ENCODE results near the gene TNFSF4.

Gene TNFSF4

GRCh38 chr1:173224280-173224892 lies 17.3 kb upstream of the TNFSF4 start:
- TF ChIP-seq CTCF (IDR thresholded peaks at IDR 0.05; ENCODE audit: control insufficient read depth, insufficient read depth, low read depth, low read length, missing control alignments): no peak
- no peak overlapping the region for H3K4me3 ChIP-seq (ENCODE audit: control insufficient read depth, low read depth, low read length)

GRCh38 chr1:173223031-173223380 lies 15.9 kb upstream of the TNFSF4 start:
- H3K4me3 ChIP-seq (ENCODE audit: control insufficient read depth, low read depth, low read length): no peak overlapping the region
- DNase-seq (ENCODE audit: low read depth): no peak
- TF ChIP-seq CTCF (IDR thresholded peaks at IDR 0.05; ENCODE audit: control insufficient read depth, insufficient read depth, low read depth, low read length, missing control alignments): no peak

More at GRCh38 chr1:173224280-173224892, 17.3 kb upstream of the TNFSF4 start:
- no peak for DNase-seq (ENCODE audit: low read depth)

- no peak for TF ChIP-seq CTCF (IDR thresholded peaks at IDR 0.05; ENCODE audit: control insufficient read depth, insufficient read depth, low read depth, low read length, missing control alignments)
- DNase-seq (ENCODE audit: low read depth): no peak
- no peak overlapping the region for H3K4me3 ChIP-seq (ENCODE audit: control insufficient read depth, low read depth, low read length)
Measured at GRCh38 chr1:173222149-173223030, 15.3 kb upstream of the TNFSF4 start.

DNA sequence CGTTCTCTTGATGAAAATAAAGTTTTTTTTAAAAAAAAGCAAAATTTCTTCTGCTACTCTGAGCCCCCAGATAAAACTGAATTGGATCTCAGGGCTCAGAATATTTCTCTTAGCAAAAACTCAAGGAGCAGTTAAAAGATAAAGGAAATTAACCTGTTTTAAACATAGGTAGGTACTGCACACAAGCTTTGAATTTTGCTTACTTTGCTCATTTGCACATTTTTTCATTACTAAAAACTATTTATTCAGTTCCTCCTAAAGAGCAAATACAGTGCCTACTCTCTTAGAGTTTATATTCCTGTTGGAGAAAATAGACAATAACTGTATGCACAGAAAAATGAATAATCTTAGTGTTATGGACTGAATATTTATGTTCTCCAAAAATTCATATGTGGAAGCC lies 13.0 kb upstream of the TNFSF4 start:
- no peak overlapping the region for H3K4me3 ChIP-seq (ENCODE audit: control insufficient read depth, low read depth, low read length)
- DNase-seq (ENCODE audit: low read depth): no peak
- TF ChIP-seq CTCF (IDR thresholded peaks at IDR 0.05; ENCODE audit: control insufficient read depth, insufficient read depth, low read depth, low read length, missing control alignments): no peak

GRCh38 chr1:173213665-173214064 lies 6.5 kb upstream of the TNFSF4 start:
- DNase-seq (ENCODE audit: low read depth): no peak
- no peak overlapping the region for H3K4me3 ChIP-seq (ENCODE audit: control insufficient read depth, low read depth, low read length)
- no peak for TF ChIP-seq CTCF (IDR thresholded peaks at IDR 0.05; ENCODE audit: control insufficient read depth, insufficient read depth, low read depth, low read length, missing control alignments)

- H3K4me3 ChIP-seq (ENCODE audit: control insufficient read depth, low read depth, low read length): no peak overlapping the region
Measured at GRCh38 chr1:173212952-173213491, 5.9 kb upstream of the TNFSF4 start.

More at GRCh38 chr1:173212952-173213491, 5.9 kb upstream of the TNFSF4 start:
- no peak for TF ChIP-seq CTCF (IDR thresholded peaks at IDR 0.05; ENCODE audit: control insufficient read depth, insufficient read depth, low read depth, low read length, missing control alignments)
- DNase-seq (ENCODE audit: low read depth): no peak

Measured in AG09309 (cell line).